GM21529 (cell line): ENCODE data around the gene DTNB.

Experiments
- ATAC-seq: cut with Tn5 transposase; IDR thresholded peaks from one replicate; pipeline ENCODE4 v1.9.1; 2021; ENCODE audit not compliant: unreplicated experiment

The DTNB gene

DNA sequence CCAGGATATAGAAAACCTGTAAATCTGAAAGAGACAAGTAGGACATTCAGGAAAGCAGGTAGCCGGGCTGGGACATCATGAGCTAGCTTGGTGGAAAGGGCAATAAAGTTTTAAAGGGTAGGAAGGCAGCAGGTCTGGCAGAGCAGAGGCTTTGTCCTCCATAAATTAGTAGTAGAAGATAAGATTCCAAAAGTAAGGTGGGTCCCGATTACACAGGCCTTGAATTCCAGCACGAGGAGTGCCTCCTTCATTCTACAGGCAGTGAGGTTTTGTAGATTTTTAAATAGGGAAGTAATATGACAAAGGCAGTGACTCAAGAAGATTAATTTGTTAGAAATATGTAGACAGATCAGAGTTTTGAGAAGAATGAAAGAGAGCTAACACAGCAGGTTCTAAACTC, 160.7 kb downstream of the DTNB start:
- ATAC-seq = no peak

GRCh38 chr2:25506226-25506625, 167.2 kb downstream of the DTNB start:
- no peak for ATAC-seq

DNA sequence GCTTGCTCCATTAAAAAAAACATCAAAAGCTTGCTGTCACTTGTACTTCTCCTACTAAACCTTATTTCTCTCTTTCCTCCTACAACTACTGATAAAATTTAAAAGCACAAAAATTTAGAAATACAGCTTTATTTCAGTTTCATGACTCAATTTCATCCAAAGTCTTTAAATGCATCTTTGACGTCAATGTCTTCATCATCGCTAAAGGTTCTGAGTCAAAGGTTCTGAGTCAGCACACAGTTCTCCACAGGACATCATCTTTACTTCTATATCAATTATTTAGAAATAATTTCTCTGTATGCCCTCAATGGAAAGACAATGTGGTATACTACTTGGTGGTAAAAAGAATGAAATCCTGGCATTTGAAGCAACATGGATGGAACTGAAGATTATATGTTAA, 167.8 kb downstream of the DTNB start:
- ATAC-seq = no peak

DNA sequence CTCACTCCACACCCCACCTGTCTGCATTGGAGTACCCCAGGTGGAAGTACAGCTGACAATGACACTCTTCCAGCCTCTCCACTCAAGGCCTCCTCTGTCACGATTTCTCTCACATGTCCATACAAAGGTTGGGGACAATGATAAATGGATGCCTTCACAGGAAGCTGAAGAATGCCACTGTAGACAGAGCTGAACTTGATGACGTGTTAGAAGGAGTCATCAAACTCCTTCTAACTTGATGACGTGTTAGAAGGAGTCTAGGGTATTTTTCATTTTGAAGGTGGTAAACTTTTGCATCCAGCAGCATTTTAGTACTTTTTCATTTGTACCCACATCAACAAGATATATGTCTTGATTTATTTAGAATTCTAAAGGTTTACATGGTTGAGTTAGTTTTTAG, 168.2 kb downstream of the DTNB start:
- no peak for ATAC-seq

GRCh38 chr2:25504266-25504665, 169.1 kb downstream of the DTNB start:
- no peak for ATAC-seq

DNA sequence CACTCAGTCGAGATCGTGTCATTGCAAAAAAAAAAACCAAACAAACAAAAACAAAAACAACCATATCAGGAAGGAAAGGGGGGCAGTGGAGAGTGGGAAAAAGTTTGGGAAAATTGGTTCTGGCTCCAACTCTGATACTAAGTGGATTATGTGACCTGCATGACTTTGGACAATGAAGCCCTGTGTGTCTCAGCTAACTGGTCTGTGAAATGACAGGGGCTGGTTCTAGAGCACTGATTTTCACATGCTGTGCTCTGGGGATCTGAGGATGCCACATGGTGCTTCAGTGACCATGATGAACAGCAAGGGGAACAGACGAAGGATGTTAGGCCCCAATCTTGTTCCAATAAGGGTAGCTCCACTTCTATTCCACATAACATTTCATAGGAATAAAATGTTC, 174.2 kb downstream of the DTNB start:
- no peak for ATAC-seq

- peak; percentile 55 for ATAC-seq
Observed at GRCh38 chr2:25497918-25498407, 175.4 kb downstream of the DTNB start.

GRCh38 chr2:25497229-25497917, 176.0 kb downstream of the DTNB start:
- peak; percentile 11 for ATAC-seq

DNA sequence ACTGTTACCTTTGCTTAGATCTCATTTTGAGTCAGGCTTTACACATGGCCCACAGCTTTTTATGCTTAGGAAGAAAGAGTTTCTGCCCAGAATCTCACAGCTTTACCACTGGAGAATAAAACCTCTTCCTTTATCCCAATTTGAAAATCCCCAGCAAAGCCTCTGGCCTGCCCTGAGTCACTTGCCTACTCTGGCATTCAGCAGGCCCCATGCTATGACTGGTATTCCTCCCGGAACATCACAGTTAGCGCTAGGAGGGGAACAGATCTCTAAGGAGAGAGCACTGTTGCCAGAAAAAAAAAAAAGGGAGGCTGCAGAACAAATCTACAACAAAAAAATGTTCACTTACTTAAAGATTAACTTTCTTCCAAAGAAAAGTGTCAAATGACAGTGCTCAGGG, 178.8 kb downstream of the DTNB start:
- ATAC-seq = no peak

DNA sequence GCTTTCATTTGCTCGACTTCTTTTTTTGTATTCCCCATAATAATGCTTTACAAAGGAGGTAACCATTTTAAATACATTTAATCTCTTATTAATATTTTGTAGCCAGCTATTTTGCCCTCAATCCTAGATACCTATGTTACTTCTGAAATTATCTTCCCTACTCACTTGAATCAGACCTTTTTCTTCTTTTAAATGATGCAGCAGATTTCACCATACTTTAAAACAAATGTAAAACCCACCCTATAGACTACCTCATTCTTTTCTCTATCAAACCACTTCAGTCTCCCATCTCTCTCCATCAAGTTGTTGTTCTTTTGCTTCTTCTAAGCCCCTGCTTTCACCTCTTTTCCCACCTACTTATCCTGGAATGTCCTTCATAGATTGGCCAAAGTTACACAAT, 180.2 kb downstream of the DTNB start:
- no peak for ATAC-seq

- no peak for ATAC-seq
Observed at GRCh38 chr2:25492726-25493125, 180.7 kb downstream of the DTNB start.

DNA sequence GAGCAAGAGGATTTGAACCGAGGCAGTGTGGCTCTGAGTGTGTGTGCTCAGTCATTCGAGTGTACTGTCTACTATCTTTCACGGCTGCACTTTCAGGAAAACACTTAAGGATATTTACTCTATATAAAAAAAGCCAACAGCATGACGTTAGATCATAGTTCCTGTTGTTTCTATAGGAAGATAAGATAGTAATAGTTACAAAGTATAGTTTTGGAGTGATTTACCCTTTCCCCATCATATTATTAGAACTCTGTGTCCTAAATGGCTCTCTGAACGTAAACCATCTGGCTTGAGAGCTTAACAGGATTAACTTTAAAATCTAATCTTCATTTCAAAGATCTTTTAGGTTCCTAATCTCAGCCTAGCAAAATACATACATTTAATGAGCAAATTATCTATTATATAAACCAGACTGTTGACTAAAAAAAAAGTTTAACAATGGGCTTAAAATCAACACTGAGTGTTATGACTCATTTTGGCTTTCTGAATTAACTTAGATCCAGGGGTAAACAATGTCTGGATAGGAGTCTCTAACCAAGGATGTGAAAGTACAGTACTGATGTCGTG, 181.3 kb downstream of the DTNB start:
- no peak for ATAC-seq

GRCh38 chr2:25491003-25491696, 182.2 kb downstream of the DTNB start:
- ATAC-seq = no peak

DNA sequence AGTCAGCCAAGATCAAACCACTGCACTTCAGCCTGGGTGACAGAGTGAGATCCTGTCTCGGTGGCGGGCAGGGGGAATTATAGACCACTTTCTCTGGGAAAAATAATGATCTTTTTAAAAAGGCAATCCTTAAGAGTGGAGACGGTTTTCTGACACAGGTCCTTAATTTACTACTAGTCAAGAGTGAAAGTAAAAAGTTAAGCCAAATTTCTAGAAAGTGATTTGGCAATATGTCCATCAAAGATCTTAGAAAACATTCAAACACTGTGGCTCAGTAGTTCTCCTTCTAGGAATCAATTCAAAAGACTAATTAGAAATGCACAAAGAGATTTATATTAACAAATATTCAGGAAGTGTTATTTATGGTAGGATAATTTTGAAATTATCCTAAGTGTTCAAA, 183.2 kb downstream of the DTNB start:
- ATAC-seq = no peak

DNA sequence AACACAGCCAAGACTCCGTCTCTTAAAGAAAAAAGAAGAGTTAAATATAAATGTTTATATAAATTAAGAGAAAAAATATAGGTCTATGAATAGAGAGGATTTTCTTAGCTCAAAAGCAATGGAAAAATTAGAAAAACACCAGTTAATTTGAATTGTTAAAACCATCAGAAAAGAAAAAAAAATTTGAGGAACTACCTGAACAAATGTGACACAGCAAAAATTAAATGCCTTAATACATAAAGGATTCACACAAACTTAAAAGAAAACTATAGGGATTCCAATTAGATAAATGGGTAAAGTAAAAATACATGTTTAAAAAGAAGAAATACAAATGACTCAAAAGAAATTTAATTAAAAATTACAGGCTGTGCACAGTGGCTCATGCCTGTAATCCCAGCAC, 183.7 kb downstream of the DTNB start:
- ATAC-seq = no peak

- ATAC-seq = peak; percentile 80
Observed at GRCh38 chr2:25483607-25484266, 189.6 kb downstream of the DTNB start.

DNA sequence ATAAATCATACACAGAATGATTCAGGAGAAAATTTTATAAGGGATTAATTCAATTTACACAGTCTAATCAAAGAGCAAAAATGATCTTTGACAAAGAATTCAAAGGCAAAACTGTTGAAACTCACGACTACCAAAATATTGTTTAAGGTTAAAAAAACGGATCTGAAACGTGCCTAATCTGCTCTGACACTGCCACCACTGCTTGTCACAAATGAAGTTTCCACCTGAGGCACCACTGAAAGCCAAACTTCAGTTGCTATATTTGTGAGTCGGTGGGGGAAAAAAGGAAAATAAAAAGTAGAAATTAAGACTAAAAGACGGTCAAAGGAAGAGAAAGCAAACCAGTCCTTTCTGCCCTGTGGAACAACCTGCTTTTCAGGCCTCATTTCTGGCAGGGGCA, 191.0 kb downstream of the DTNB start:
- ATAC-seq = peak; percentile 45

DNA sequence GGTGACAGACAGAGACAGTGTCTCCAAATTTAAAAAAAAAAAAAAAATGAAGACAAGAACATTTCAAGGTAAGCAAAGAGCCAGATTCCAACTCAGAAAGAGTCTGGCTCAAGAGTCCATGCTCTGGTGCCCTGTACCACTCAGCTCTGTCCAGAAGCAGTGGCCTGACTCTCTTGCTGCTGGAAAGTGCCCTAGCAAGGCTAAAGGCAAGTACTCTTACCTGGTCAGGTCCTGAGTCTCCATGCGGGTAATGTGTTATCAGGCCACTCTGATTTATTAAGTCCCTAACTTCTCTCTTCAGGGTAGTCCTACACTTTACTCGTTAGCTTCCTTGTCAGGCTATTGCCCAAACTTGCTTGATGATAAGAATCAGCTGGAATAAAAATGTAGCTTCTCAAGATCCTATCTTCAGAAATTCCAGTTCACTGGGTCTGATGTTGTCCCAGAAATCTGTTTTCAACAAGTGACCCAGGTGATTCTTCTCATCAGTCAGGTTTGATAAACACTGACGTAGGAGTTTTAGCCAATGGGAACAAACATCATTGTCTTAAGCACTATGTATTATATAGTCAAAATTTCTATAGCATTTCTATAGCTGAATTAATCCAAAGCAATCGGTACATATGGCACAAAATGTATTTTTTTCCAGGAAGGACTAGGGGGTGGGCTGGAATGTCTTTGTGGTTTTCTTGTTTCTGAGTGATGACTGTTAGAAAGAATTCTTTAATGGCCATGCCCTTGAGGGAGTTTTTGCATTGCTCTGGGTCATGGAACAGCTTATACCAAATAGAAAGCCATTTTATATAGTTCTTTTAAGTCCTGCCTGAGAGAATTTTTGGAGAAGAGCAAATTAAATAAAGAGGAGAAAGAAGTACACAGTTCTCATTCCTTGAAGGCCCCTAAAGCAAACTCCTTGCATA, 191.7 kb downstream of the DTNB start:
- ATAC-seq = no peak

DNA sequence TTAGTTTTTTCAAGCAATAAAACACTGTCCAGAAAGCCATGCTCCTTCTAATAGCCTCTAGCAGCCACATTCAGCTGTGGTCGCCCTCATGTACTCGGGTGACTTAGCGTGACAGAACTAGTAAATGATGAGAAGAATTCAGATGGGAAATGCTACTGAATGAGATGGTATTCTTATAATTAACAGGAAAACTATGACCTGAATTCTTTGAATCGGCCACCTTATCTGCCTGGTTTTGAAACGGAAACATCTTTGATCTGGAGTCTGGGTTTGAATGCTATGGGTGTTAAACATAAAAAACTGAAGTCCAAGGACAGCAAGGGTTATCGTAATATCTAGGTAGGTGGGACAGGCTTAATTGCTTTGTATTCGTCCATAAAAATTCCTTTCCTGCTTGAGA, 192.8 kb downstream of the DTNB start:
- no peak for ATAC-seq

DNA sequence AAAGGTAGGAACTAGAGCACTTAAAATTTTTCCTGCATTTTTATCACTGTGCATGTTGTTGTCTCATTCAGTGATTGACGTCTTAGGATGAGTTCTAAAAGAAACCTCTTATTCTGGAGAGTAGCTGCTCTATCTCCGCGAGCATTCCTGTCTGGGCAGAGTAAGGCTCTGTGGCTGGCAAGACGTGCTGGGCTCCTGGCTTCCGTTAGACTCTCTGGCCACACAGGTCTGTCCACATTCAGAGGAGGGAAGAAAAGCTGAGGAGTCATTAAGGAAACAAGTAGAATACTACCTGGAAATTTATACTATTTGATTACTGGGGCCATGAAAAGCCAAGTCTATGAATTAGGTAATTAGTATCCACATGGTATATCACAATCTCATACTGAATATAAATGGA, 193.6 kb downstream of the DTNB start:
- no peak for ATAC-seq

DNA sequence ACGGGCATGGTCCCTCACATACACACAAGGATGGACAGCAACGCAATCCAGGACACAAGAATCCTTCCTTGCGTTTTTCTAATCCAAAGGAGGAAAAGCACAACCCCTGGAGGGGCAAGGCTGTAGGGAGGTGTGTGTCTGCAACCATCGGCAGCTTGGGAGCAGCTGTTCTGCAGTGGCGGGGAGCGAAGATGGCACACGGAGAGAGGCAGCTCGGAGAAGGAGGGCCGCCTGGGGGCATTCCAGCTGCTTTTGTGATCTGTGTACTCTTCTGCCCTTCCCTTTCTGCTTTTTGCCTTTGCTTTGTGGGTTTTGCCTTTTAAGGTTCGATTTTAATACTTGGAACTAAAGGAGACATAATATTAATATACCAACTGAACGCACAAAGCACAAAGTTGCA, 194.6 kb downstream of the DTNB start:
- no peak for ATAC-seq
